NAMALWA (cell line): ENCODE data around the gene S100A11.
"Not testable (repeated sequence)": the region's sequence is repeated elsewhere in the genome, so short reads cannot be mapped to it uniquely, and the experiment has no call there.

Experiments
- DNase-seq: peaks from one replicate; pipeline ENCODE4 v3.0.0-alpha.2; 2015; ENCODE audit warnings: low spot score

The S100A11 gene

GRCh38 chr1:152036267-152037216 is at the start of gene S100A11:
S100A11 (minus strand) TSS chr1:152037004; CDS start chr1:152036915, 89 bp downstream.
- DNase-seq = peak; percentile 68

GRCh38 chr1:152084853-152085252 is 48.0 kb upstream of the S100A11 start:
- DNase-seq = no peak

GRCh38 chr1:152081026-152081425 is 44.2 kb upstream of the S100A11 start:
- DNase-seq = not testable (repeated sequence)

- not testable (repeated sequence) for DNase-seq
These were observed 43.7 kb upstream of the S100A11 start for GRCh38 chr1:152080494-152080893.

- DNase-seq = no peak
These were observed 42.1 kb upstream of the S100A11 start for GRCh38 chr1:152078831-152079441.

GRCh38 chr1:152072311-152072710 is 35.5 kb upstream of the S100A11 start:
- no peak for DNase-seq

GRCh38 chr1:152071123-152071522 is 34.3 kb upstream of the S100A11 start:
- DNase-seq = no peak

GRCh38 chr1:152067929-152068328 is 31.1 kb upstream of the S100A11 start:
- no peak for DNase-seq

GRCh38 chr1:152067150-152067549 is 30.3 kb upstream of the S100A11 start:
- no peak for DNase-seq

- no peak for DNase-seq
These were observed 25.1 kb upstream of the S100A11 start for GRCh38 chr1:152061952-152062351.

GRCh38 chr1:152053375-152053774 is 16.6 kb upstream of the S100A11 start:
- no peak for DNase-seq

GRCh38 chr1:152052606-152053005 is 15.8 kb upstream of the S100A11 start:
- peak; percentile 91 for DNase-seq

GRCh38 chr1:152050886-152051675 is 14.3 kb upstream of the S100A11 start:
- no peak for DNase-seq

GRCh38 chr1:152049291-152050083 is 12.7 kb upstream of the S100A11 start:
- DNase-seq = no peak

- no peak for DNase-seq
These were observed 11.7 kb upstream of the S100A11 start for GRCh38 chr1:152048416-152049009.

- DNase-seq = peak; percentile 96
These were observed 11.1 kb upstream of the S100A11 start for GRCh38 chr1:152047730-152048415.

GRCh38 chr1:152047413-152047729 is 10.6 kb upstream of the S100A11 start:
- peak; percentile 14 for DNase-seq

GRCh38 chr1:152044386-152044785 is 7.6 kb upstream of the S100A11 start:
- no peak for DNase-seq

GRCh38 chr1:152043870-152044269 is 7.1 kb upstream of the S100A11 start:
- no peak for DNase-seq

GRCh38 chr1:152042030-152042429 is 5.2 kb upstream of the S100A11 start:
- no peak for DNase-seq

- DNase-seq = no peak
These were observed 3.1 kb upstream of the S100A11 start for GRCh38 chr1:152039886-152040285.
